Fibroblast of lung (primary cell): ENCODE data around the gene XYLT1. TPM values are rescaled to one million over a fixed set of nuclear protein-coding genes. Genes with fewer than 3 reads are reported as not detected.

ENCODE experiments used
- DNase-seq, 2 donors: peaks; one replicate each; pipeline versions ENCODE4 v3.0.0 to v3.0.0-alpha.2; 2010; ENCODE audit warnings: low read depth in 2 of 2
- H2AFZ ChIP-seq: 2 replicates; pipeline ENCODE4 v1.5.1; 2012; ENCODE audit warnings: low read length, control low read depth, inconsistent platforms
- H3K27ac ChIP-seq: 2 replicates; pipeline ENCODE4 v1.5.1; 2011; ENCODE audit warnings: low read length, control low read depth; ENCODE audit not compliant: insufficient read depth
- H3K27me3 ChIP-seq: 2 replicates; pipeline ENCODE4 v1.5.1; 2011; ENCODE audit warnings: mild to moderate bottlenecking, low read length; ENCODE audit not compliant: control insufficient read depth, insufficient read depth
- H3K36me3 ChIP-seq: 2 replicates; pipeline ENCODE4 v1.5.1; 2011; ENCODE audit warnings: low read length; ENCODE audit not compliant: control insufficient read depth, insufficient read depth
- H3K4me1 ChIP-seq: 2 replicates; pipeline ENCODE4 v1.5.1; 2011; ENCODE audit warnings: low read length; ENCODE audit not compliant: control insufficient read depth, insufficient read depth; ENCODE audit errors: extremely low read depth
- H3K4me2 ChIP-seq: 2 replicates; pipeline ENCODE4 v1.5.1; 2011; ENCODE audit warnings: low read length, control low read depth; ENCODE audit not compliant: insufficient read depth; ENCODE audit errors: extremely low read depth
- H3K4me3 ChIP-seq, 4 experiments: fragments of 200-600 bp in 1 of 4; sonication (generic) in 1 of 4; replicated peaks in 1 of 4; 2 replicates each; pipeline ENCODE4 v1.5.1; 2011 to 2016; ENCODE audit warnings: low read length in 4 of 4, low read depth in 3 of 4, mild to moderate bottlenecking in 3 of 4, control low read depth in 2 of 4, inconsistent platforms in 1 of 4, mixed read lengths in 1 of 4; ENCODE audit not compliant: insufficient read depth in 1 of 4; ENCODE audit errors: control extremely low read depth in 1 of 4
- H3K79me2 ChIP-seq: 2 replicates; pipeline ENCODE4 v1.5.1; 2012; ENCODE audit warnings: mild to moderate bottlenecking, low read length, inconsistent platforms; ENCODE audit not compliant: control insufficient read depth, insufficient read depth
- H3K9ac ChIP-seq: 2 replicates; pipeline ENCODE4 v1.5.1; 2011; ENCODE audit warnings: mild to moderate bottlenecking, low read length, control low read depth; ENCODE audit not compliant: insufficient read depth
- H3K9me3 ChIP-seq: 2 replicates; pipeline ENCODE4 v1.5.1; 2012; ENCODE audit warnings: low read depth, low read length; ENCODE audit not compliant: control insufficient read depth, insufficient read depth
- H4K20me1 ChIP-seq: 2 replicates; pipeline ENCODE4 v1.5.1; 2011; ENCODE audit warnings: low read length; ENCODE audit not compliant: control insufficient read depth, insufficient read depth; ENCODE audit errors: extremely low read depth
- CTCF ChIP-seq, 2 donors: IDR thresholded peaks in 1 of 2; conservative IDR thresholded peaks in 1 of 2; 1 replicate in 1 of 2; 2 replicates in 1 of 2; pipeline ENCODE4 v1.5.1; 2011 to 2012; ENCODE audit warnings: low read length in 2 of 2, control low read depth in 1 of 2, inconsistent platforms in 1 of 2, low read depth in 1 of 2, mild to moderate bottlenecking in 1 of 2
- EZH2 ChIP-seq: IDR thresholded peaks from 2 replicates; pipeline ENCODE4 v1.5.1; 2012; ENCODE audit warnings: low read length, control low read depth, mild to moderate bottlenecking; ENCODE audit errors: missing control alignments
- polyA plus RNA-seq, 2 donors: library from polyadenylated mRNA; depleted of rRNA in 1 of 2; stranded (reverse) in 1 of 2; unstranded in 1 of 2; fragments of >200 nt; gene quantifications; 2 replicates each; pipeline ENCODE4 v1.2.1, GENCODE V29; 2011 to 2012; ENCODE audit warnings: missing spikeins in 1 of 2
- total RNA-seq: library from RNA; depleted of rRNA; stranded (reverse); fragments of >200 nt; gene quantifications from 2 replicates; pipeline ENCODE4 v1.2.1, GENCODE V29; 2014

Gene XYLT1
- total and polyA plus RNA-seq, 2 donors (not counting 1 experiment from before 2014, with no cell fraction given): 9.3 to 21.8 TPM

- no peak overlapping the region for H3K4me3 ChIP-seq
- no peaks in the 10 kb centered on the region for H3K79me2 ChIP-seq
- no peaks in the 10 kb centered on the region for H3K27me3 ChIP-seq
- H3K27ac ChIP-seq: no peak overlapping the region
- no peak overlapping the region for H3K9ac ChIP-seq
- peak in 1 of 2 donors; percentile 69 for DNase-seq
- H3K9me3 ChIP-seq: no peaks in the 10 kb centered on the region
- H3K36me3 ChIP-seq: peaks cover 1% of the 10 kb centered on the region
- H2AFZ ChIP-seq: no peak overlapping the region
- TF ChIP-seq CTCF (conservative IDR thresholded peaks at IDR 0.05 in 1 of 2, IDR thresholded peaks at IDR 0.05 in 1 of 2; ENCODE audit: low read depth in 1 of 2, low read length in 2 of 2) (no peak), EZH2 (no peak)
- H3K4me1 ChIP-seq: peaks cover 2% of the 10 kb centered on the region
- H3K4me2 ChIP-seq: no peak overlapping the region
- no peaks in the 10 kb centered on the region for H4K20me1 ChIP-seq
These were observed 120.6 kb downstream of the XYLT1 start for GRCh38 chr16:17350207-17350606.

GRCh38 chr16:17348826-17349225, 121.9 kb downstream of the XYLT1 start:
- DNase-seq: no peak
- TF ChIP-seq CTCF (conservative IDR thresholded peaks at IDR 0.05 in 1 of 2, IDR thresholded peaks at IDR 0.05 in 1 of 2; ENCODE audit: low read depth in 1 of 2, low read length in 2 of 2) (no peak), EZH2 (no peak)
- Histone ChIP-seq H3K9me3 (no peaks in the 10 kb centered on the region), H3K4me3 (no peak overlapping the region), H3K4me1 (peaks cover 2% of the 10 kb centered on the region), H3K27me3 (no peaks in the 10 kb centered on the region), H3K27ac (no peak overlapping the region), H4K20me1 (no peaks in the 10 kb centered on the region), H3K36me3 (no peaks in the 10 kb centered on the region), H3K4me2 (no peak overlapping the region), H3K9ac (no peak overlapping the region), H2AFZ (no peak overlapping the region), H3K79me2 (no peaks in the 10 kb centered on the region)

GRCh38 chr16:17348042-17348783, 122.5 kb downstream of the XYLT1 start:
- TF ChIP-seq EZH2 (no peak), CTCF (conservative IDR thresholded peaks at IDR 0.05 in 1 of 2, IDR thresholded peaks at IDR 0.05 in 1 of 2; ENCODE audit: low read depth in 1 of 2, low read length in 2 of 2) (no peak)

More at GRCh38 chr16:17348042-17348783, 122.5 kb downstream of the XYLT1 start:
- Histone ChIP-seq H4K20me1 (no peaks in the 10 kb centered on the region), H2AFZ (no peak overlapping the region), H3K9ac (no peak overlapping the region), H3K4me2 (no peak overlapping the region), H3K36me3 (no peaks in the 10 kb centered on the region), H3K27ac (no peak overlapping the region), H3K27me3 (no peaks in the 10 kb centered on the region), H3K4me3 (no peak overlapping the region), H3K9me3 (no peaks in the 10 kb centered on the region), H3K79me2 (no peaks in the 10 kb centered on the region), H3K4me1 (peaks cover 2% of the 10 kb centered on the region)
- no peak for DNase-seq
